Thoracic aorta (tissue), 2 donors: ENCODE results near the gene FAM78A. TPM values are rescaled to one million over a fixed set of nuclear protein-coding genes. Genes with fewer than 3 reads are reported as not detected.

ENCODE experiments used
- ATAC-seq: fragments of 150-250 bp; one replicate; pipeline ENCODE4 v1.8.0; 2017; ENCODE audit warnings: low read depth; ENCODE audit not compliant: insufficient number of reproducible peaks, low FRiP score
- DNase-seq: peaks from one replicate; pipeline ENCODE4 v3.0.0-alpha.2; 2020; ENCODE audit warnings: low spot score
- H3K27ac ChIP-seq, 2 donors: fragments of 200-600 bp; sonication (generic); 1 replicate in 1 of 2; 2 replicates in 1 of 2; pipeline ENCODE4 v1.5.1; 2016; ENCODE audit warnings: mild to moderate bottlenecking in 2 of 2, moderate library complexity in 2 of 2
- H3K27me3 ChIP-seq: fragments of 200-600 bp; sonication (generic); replicated peaks from 2 replicates; pipeline ENCODE4 v1.6.0; 2016; ENCODE audit warnings: mild to moderate bottlenecking; ENCODE audit not compliant: insufficient read depth
- H3K36me3 ChIP-seq: fragments of 200-600 bp; sonication (generic); one replicate; pipeline ENCODE4 v1.5.1; 2016
- H3K4me1 ChIP-seq, 2 donors: fragments of 200-600 bp; sonication (generic); 1 replicate in 1 of 2; 2 replicates in 1 of 2; pipeline versions ENCODE4 v1.5.1 to v1.6.0; 2016; ENCODE audit warnings: low read depth in 2 of 2, mild to moderate bottlenecking in 1 of 2; ENCODE audit not compliant: control insufficient read depth in 1 of 2
- H3K4me3 ChIP-seq: fragments of 200-600 bp; sonication (generic); 2 replicates; pipeline ENCODE4 v1.5.1; 2016; ENCODE audit warnings: mild to moderate bottlenecking
- H3K9me3 ChIP-seq: fragments of 200-600 bp; sonication (generic); 2 replicates; pipeline ENCODE4 v1.5.1; 2016
- CTCF ChIP-seq: fragments of 200-600 bp; sonication (generic); IDR thresholded peaks from one replicate; pipeline ENCODE4 v1.5.1; 2019; ENCODE audit warnings: antibody characterized with exemption
- total RNA-seq, 2 donors: library from RNA; depleted of rRNA; stranded (reverse); fragments of >200 nt; gene quantifications; one replicate each; pipeline versions ENCODE4 v1.1.0 to v1.2.3, GENCODE V29; 2016

The FAM78A gene
- total RNA-seq, 2 donors from 2014 or later, result 5.0 to 5.7 TPM

GRCh38 chr9:131310833-131311554, 34.7 kb upstream of the FAM78A start:
- no peaks in the 10 kb centered on the region for H3K4me1 ChIP-seq
- TF ChIP-seq CTCF, result no peak
- no peak overlapping the region for H3K27ac ChIP-seq
- H3K9me3 ChIP-seq, result no peaks in the 10 kb centered on the region
- H3K4me3 ChIP-seq, result no peak overlapping the region
- H3K36me3 ChIP-seq, result no peaks in the 10 kb centered on the region
- ATAC-seq (no peak), DNase-seq (no peak)
- H3K27me3 ChIP-seq, result no peaks in the 10 kb centered on the region

- no peaks in the 10 kb centered on the region for H3K36me3 ChIP-seq
- no peak overlapping the region for H3K4me3 ChIP-seq
- H3K4me1 ChIP-seq, result no peaks in the 10 kb centered on the region
- DNase-seq (no peak), ATAC-seq (no peak)
- no peak for TF ChIP-seq CTCF
- H3K27me3 ChIP-seq, result no peaks in the 10 kb centered on the region
- no peaks in the 10 kb centered on the region for H3K9me3 ChIP-seq
- H3K27ac ChIP-seq, result no peak overlapping the region
Observed at GRCh38 chr9:131309530-131310276, 33.4 kb upstream of the FAM78A start.

DNA sequence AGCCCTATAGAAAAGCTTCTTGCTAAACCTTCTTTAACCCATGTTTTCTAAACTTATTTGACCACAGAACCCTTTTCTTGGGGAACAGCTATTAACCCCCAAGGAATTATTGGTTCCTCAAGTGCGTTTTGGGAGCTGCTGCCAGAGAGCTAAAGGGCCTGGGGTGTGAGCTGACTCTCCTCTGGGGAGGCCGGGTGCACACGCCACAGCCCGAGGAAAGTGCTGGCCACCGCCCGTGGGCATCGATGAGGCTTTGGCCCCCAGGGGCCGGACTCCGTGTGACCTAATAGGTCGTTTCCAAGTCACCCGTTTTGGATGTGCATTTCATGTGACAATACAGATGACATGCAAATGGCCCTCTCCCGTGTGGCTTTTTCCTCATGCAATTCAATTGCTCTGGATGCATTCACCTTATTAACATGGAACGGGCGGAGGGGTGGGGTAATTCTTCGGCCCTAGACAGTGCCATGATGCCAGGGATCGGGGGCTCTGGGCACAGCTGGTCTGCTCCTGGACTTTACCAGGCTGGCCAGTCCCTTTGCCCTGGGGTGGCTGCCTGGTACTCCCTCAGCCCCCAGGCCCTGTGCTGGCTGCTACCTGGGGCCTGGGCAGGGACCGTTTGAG, 32.7 kb upstream of the FAM78A start:
- ATAC-seq, result no peak
- H3K9me3 ChIP-seq, result no peaks in the 10 kb centered on the region
- TF ChIP-seq CTCF, result no peak
- no peak overlapping the region for H3K27ac ChIP-seq
- no peaks in the 10 kb centered on the region for H3K27me3 ChIP-seq
- no peaks in the 10 kb centered on the region for H3K4me1 ChIP-seq
- H3K36me3 ChIP-seq, result no peaks in the 10 kb centered on the region
- no peak overlapping the region for H3K4me3 ChIP-seq
- DNase-seq, result no peak

- ATAC-seq (no peak), DNase-seq (no peak)
- no peak for TF ChIP-seq CTCF
- Histone ChIP-seq H3K4me1 (no peaks in the 10 kb centered on the region), H3K27me3 (no peaks in the 10 kb centered on the region), H3K9me3 (no peaks in the 10 kb centered on the region), H3K36me3 (no peaks in the 10 kb centered on the region), H3K4me3 (no peak overlapping the region), H3K27ac (no peak overlapping the region)
Observed at GRCh38 chr9:131308452-131308851, 32.1 kb upstream of the FAM78A start.

DNA sequence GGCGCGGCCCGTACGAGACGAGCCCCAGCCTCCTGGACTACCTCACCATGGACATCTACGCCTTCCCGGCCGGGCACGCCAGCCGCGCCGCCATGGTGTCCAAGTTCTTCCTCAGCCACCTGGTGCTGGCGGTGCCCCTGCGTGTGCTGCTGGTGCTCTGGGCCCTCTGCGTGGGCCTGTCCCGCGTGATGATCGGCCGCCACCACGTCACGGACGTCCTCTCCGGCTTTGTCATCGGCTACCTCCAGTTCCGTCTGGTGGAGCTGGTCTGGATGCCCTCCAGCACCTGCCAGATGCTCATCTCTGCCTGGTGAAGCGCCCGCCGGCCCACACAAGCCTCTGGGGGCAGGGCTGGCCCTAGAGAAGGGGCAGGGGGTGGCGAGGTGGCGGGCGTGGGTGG, 31.7 kb upstream of the FAM78A start:
- Histone ChIP-seq H3K27me3 (no peaks in the 10 kb centered on the region), H3K4me3 (no peak overlapping the region), H3K4me1 (no peaks in the 10 kb centered on the region), H3K27ac (no peak overlapping the region), H3K9me3 (no peaks in the 10 kb centered on the region), H3K36me3 (no peaks in the 10 kb centered on the region)
- ATAC-seq (no peak), DNase-seq (no peak)
- TF ChIP-seq CTCF, result no peak
